NOMO-1 treated with dmso at 0.1 percent for 144 hours (cell line): ENCODE measurements around the gene GTF2IRD1.
"Not testable (repeated sequence)": the region's sequence is repeated elsewhere in the genome, so short reads cannot be mapped to it uniquely, and the experiment has no call there.

ENCODE experiments used
- DNase-seq: peaks from one replicate; lab custom pipeline; 2025; ENCODE audit not compliant: unreplicated experiment; lab: John Stamatoyannopoulos, UW

GTF2IRD1 gene

DNA sequence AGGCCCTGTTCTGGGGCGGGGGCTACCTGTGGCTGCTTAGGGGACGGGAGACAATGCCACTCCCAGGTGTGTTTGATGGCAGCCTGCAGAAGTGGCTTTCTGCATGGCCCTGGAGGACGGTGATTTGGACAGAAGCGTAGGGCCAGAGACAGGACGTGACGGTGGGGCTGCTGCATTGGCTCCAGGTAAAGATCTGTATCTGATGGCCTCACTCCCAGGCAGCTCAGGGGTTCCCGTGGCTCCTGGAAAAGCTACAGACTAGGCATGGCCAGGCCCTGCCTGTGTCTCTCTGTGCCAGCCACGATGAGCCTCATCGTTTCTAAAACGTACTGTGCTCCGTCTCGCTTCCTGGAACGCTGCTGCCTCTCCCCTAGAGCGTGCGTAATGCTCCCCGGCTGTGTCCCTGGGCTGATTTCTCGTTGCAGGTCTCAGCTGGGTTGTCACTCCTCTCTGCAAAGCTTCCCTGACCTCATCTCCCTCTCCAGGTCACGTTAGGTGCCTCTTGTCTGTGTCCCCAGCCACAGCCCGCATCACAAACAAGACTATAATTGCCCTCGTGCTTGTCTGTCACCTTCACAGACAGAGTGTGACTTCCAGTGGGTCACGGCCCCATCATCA, 12.6 kb downstream of the GTF2IRD1 start:
- DNase-seq = no peak

GRCh38 chr7:74467876-74468275, 14.2 kb downstream of the GTF2IRD1 start:
- no peak for DNase-seq

DNA sequence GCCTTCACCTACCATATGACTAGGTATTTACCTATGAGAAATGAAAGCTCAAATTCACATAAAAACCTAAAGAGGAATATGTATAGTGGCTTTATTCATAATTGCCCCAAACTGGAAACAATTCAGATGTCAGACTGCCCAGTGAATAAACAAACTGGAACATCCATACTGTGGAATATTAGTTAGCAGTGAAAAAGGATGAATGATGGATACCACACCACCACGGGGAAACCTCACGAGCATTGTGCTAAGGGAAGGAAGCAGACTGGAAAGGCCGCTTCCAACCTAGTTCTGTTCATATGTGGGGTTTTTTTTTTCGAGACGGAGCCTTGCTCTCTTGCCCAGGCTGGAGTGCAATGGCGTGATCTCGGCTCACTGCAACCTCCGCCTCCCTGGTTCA, 16.8 kb downstream of the GTF2IRD1 start:
- no peak for DNase-seq

GRCh38 chr7:74473116-74473515, 19.4 kb downstream of the GTF2IRD1 start:
- no peak for DNase-seq

- no peak for DNase-seq
Observed at GRCh38 chr7:74474271-74474865, 20.7 kb downstream of the GTF2IRD1 start.

DNA sequence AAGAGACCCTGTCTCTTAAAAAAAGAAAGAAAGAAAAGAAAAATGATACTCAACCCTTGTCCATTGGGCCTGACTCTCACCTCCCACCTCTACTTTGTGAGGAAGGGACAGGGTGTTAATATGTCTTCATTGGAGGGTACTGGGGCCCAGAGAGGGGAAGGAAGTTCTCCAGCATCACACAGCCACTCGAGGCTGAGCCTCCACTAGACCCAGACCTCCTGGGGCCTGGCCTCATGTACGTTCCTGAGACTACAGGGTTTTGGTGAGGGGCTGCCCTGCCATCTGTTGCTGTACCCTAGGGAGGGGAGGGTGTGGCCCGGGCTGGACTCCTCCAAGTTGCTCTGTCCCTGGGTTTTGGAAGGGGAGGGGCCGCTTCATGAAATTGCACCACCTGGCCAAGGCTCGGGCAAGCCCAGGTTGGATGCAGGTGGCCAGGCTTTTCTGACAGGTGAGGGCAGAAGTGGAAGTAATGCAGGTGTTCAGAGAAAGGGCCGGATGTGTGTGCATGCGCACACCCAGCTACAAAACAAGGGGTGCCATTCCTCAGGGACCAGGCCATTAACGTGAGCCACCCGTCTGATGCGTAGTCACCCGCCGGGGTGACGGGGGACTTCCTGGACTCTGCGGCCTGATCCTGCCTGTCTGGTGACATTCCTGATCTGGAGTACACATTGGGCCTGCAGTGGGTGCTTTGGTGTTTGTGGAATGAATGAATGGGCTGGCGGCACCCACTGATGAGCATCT, 21.7 kb downstream of the GTF2IRD1 start:
- DNase-seq = no peak

DNA sequence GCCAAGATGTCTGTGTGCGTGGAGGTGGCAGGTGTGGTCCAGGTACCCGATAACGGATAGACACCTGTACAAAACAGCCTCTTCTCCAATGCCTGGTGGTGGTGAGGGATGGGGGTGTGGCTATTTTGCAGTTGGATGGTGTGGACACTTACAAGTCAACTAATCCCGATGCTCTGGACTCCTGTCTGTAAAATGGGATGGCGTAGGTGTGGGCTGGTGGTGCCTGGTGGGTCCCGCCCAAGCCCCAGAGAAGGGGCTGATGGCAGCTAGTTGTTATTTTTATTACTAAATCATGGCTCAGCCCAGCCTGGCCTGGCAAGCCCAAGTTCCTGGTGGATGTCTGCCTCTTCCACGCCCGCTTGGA, 22.3 kb downstream of the GTF2IRD1 start:
- DNase-seq = no peak

- DNase-seq = no peak
Observed at GRCh38 chr7:74476626-74477025, 22.9 kb downstream of the GTF2IRD1 start.

- DNase-seq = no peak
Observed at GRCh38 chr7:74478671-74479065, 25.0 kb downstream of the GTF2IRD1 start.

DNA sequence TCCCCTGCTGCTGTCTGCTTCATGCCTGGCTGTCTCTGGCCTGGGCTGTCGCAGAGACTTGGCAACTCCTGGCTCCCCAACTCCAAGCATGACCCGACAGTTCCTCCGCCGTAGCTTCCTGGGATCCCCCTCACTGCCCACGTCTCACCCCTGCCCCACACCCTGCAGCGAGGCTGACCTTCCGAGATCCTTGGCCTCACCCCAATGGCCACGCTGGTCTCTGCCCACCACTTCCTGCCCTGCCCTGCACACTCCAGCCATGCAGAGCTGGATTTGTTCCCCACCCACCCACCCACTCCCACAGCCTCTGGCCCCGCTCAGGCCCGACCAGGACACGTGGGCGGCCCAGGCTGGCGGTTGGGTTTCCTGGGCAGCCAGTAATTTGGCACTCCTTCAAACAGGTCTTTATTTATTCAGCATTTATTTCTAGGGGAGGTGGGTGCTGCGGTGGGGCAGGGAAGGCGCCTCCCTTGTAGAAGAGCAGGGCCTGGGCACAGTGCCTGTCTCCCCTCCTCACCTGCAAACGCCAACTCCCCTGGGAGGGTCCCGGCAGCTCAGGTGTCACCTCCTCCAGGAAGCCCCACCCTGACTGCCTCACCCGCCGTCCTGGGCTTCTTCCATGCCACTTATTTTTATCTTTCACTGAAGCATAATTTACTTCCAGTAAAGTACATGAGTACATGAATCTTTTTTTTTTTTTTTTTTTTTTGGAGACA, 25.5 kb downstream of the GTF2IRD1 start:
- no peak for DNase-seq

DNA sequence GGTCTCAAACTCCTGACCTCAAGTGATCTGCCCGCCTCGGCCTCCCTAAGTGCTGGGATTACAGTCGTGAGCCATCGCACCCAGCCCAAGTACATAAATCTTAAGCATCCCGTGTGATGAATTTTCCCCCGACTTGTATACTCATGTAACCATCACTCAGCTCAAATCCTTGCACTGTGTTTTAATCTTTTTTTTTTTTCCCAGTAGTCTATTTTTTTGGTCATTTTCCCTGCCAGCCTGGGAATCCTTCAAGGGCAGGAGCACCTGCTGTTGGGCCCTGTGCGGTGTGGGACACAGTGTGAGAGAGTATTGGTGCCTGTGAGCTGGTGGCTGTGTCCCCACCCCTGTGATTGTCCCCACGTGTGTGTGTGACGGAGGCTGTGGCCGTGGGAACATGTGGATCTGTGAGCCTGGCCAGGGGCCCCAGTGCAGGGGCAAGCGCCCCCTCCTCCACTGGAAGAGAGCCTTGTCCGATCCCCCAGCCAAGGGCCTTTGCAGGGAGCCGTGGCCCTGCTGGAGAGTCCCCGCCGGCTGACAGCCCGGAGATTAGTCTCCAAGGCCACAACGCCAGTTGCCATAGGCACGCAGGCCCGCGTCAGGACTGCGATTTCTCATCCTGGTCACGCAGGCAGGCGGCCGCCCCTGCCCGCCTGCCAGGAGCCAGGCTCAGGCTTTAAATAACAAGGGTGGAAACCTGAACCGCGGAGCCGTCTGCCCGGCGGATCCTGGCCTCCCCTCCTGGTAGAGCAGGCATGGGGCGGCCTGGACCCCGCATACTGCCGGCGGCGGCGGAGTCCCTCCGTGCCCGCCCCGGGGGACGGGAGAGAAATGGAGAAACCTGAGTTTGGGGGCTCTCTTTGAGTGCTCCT, 26.5 kb downstream of the GTF2IRD1 start:
- no peak for DNase-seq

GRCh38 chr7:74480861-74481417, 27.2 kb downstream of the GTF2IRD1 start:
- DNase-seq = no peak

GRCh38 chr7:74481458-74482196, 27.9 kb downstream of the GTF2IRD1 start:
- no peak for DNase-seq

- DNase-seq = no peak
Observed at GRCh38 chr7:74482197-74482467, 28.4 kb downstream of the GTF2IRD1 start.

DNA sequence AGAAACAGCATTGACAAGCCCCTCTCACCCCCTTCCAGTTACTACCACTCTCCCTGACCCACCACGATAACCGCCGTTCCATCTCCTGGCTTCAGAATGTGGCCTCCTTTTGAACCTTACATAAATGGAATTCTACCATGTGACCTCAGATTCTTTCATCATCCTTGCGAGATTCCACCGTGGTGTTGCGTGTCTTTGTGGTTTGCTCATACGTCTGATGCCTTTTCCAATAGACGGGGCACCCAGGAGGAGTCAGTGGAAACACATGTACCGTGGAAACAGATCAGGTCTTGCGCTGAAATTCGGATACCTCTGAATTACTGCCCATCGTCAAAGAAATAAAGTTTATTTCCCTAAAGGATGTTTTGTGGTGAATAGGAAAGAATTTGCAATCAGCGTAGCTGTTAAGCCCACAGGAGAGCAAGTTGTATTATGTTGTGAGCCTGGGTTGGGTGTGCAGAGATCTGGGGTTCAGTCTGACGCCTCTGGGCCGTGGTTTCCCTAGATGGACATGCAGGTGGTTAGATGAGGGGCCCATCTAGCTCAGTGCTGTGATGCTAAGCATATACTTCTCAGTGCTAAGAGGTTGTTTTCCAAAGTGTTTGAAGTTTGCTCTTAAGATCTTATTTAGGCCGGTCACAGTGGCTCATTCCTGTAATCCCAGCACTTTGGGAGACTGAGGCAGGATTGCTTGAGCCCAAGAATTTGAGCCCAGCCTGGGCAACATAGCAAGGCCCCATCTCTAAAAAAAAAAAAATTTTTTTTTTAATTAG, 29.1 kb downstream of the GTF2IRD1 start:
- peak; percentile 45 for DNase-seq

- DNase-seq = no peak
Observed at GRCh38 chr7:74483402-74484336, 30.0 kb downstream of the GTF2IRD1 start.

GRCh38 chr7:74485611-74486010, 31.9 kb downstream of the GTF2IRD1 start:
- no peak for DNase-seq

DNA sequence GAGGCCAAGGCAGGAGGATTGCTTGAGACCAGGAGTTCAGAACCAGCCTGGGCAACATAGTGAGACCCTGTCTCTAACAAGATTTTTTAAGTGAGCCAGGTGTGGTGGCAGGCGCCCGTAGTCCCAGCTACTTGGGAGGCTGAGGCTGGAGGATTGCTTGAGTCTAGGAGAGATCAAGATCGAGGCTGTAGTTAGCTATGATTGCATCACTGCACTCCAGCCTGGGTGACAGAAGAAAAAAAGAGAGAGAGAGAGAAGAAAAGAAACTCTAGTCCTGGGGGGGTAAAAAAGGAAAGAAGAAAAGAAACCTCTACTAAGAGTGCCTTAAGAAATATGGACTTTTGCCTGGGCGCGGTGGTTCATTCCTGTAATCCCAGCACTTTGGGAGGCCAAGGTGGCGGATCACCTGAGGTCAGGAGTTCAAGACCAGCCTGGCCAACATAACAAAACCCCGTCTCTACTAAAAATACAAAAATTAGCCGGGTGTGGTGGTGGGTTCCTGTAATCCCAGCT, 34.9 kb downstream of the GTF2IRD1 start:
- not testable (repeated sequence) for DNase-seq
